ENCODE data around the gene DDOST. TPM values are rescaled to one million over a fixed set of nuclear protein-coding genes. Genes with fewer than 3 reads are reported as not detected.
A peak's percentile ranks its signal among the peaks of the same experiment; 100 is the strongest.

Gene DDOST
- polyA plus RNA-seq, 3 donors: 125 to 245 (median 241) TPM

DNA sequence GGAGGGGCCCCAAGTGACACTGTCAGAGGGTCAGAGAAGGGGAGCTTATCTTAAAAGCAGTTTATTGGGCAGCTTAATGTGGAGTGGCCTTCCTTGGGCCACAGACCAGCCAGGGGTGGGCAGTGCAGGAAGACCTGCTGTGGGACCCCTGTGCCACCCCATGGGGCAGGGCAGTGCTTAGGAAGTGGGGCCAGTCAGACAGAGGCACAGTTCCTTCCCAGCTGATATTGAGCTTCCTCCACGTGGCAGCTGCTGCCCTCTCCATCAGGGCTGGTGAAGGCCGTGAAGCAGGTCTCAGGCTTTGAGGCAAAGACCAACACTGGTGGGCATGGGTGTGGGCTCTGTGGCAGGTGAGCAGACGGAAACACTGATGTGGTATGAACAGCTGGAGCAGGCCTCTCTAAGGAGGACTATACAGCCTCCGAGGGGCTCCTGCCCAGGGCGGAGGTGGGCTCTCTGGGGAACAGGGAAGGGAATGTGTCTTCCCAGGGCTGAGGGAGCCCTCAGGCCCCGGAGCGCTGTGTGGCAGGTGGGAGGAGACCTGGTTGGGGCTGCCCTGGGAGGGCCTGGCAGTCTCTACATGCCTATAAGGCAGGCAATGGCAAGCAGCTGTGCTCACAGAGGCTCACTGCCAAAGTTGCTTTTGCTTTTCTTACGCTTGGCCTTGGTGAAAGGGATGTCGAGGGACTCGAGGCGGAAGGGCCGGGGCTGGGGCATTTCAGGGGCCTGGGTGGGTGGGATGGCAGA, 3.0 kb upstream of the DDOST start:
- peaks cover 6% of the 10 kb centered on the region for H4K20me1 ChIP-seq (ENCODE audit: insufficient read depth, low read length)
- no peak overlapping the region for H3K4me3 ChIP-seq (replicated peaks in 1 of 3; ENCODE audit: low read depth in 2 of 3, low read length in 3 of 3)
- no peak for TF ChIP-seq CTCF (IDR thresholded peaks at IDR 0.05)
- WGBS (ENCODE audit: insufficient coverage): 88% methylated on average over 12 of the region's 12 CpGs
- peaks cover 20 to 24% of the 10 kb centered on the region in 2 donors for H3K4me1 ChIP-seq (ENCODE audit: control insufficient read depth in 1 of 2, insufficient read depth in 2 of 2, low read length in 2 of 2)
- peaks cover 0 to 4% (median 1%) of the 10 kb centered on the region in 7 donors for H3K9me3 Mint-ChIP-seq
- no peaks in the 10 kb centered on the region for H3K9me3 ChIP-seq (replicated peaks in 1 of 2; ENCODE audit: control insufficient read depth in 1 of 2, insufficient read depth in 1 of 2, low read length in 2 of 2)
- peaks cover 30% of the 10 kb centered on the region for H3K4me1 Mint-ChIP-seq
- peaks cover 0 to 6% of the 10 kb centered on the region in 2 donors for H3K36me3 ChIP-seq (replicated peaks in 1 of 2; ENCODE audit: control insufficient read depth in 1 of 2, insufficient read depth in 2 of 2, low read length in 2 of 2)
- H2AFZ ChIP-seq (ENCODE audit: insufficient read depth, low read depth, low read length, poor library complexity, severe bottlenecking): no peak overlapping the region
- no peaks in the 10 kb centered on the region for H3K27me3 ChIP-seq (ENCODE audit: control insufficient read depth in 2 of 2, insufficient read depth in 2 of 2, low read length in 2 of 2)
- peaks cover 5 to 8% of the 10 kb centered on the region in 2 donors for H3K36me3 Mint-ChIP-seq
- no peak overlapping the region for H3K9ac ChIP-seq (ENCODE audit: insufficient read depth, low read length, poor library complexity, severe bottlenecking)
- H3K27ac Mint-ChIP-seq: no peak overlapping the region
- intact Hi-C loops (cut with micrococcal nuclease): no loop called here
- H3K79me2 ChIP-seq (ENCODE audit: insufficient read depth, low read length): peaks cover 22% of the 10 kb centered on the region
- H3K27ac ChIP-seq (ENCODE audit: low read depth in 1 of 2, low read length in 2 of 2): no peak overlapping the region
- DNase-seq: no peak
- H3K27me3 Mint-ChIP-seq (ENCODE audit: low read depth in 3 of 3): peaks cover 0 to 2% (median 0%) of the 10 kb centered on the region in 3 donors
- no peak overlapping the region for H3K4me2 ChIP-seq (replicated peaks; ENCODE audit: extremely low read depth, low read length, poor library complexity, severe bottlenecking)
- H3K4me3 Mint-ChIP-seq: no peak overlapping the region

DNA sequence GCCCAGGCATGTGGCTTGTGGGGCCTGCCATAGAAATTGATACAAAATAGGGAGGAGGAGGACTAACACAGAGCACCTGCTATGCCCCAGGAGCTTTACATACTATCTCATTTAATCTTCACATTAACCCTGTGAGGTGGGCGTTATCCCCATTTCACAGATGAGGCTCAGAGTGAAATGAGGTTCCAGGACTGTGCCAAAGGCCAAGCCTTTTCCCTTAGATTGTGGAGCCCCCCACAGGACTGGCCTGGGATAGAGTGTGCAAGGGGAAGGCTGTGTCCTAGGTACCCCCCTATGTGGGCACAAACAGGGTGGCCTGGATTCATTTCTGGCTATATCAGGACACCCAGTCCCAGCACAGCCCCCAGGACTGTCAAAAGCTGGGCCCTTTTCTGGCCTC, 2.2 kb upstream of the DDOST start:
- intact Hi-C loops (cut with micrococcal nuclease): no loop called here
- H3K27ac ChIP-seq (ENCODE audit: low read depth in 1 of 2, low read length in 2 of 2): no peak overlapping the region
- peaks cover 31% of the 10 kb centered on the region for H3K4me1 Mint-ChIP-seq

More for the DNA sequence above, 2.2 kb upstream of the DDOST start:
- Histone ChIP-seq H3K79me2 (ENCODE audit: insufficient read depth, low read length) (peaks cover 30% of the 10 kb centered on the region), H3K4me1 (ENCODE audit: control insufficient read depth in 1 of 2, insufficient read depth in 2 of 2, low read length in 2 of 2) (peaks cover 20 to 24% of the 10 kb centered on the region in 2 donors), H3K9ac (ENCODE audit: insufficient read depth, low read length, poor library complexity, severe bottlenecking) (no peak overlapping the region), H3K36me3 (replicated peaks in 1 of 2; ENCODE audit: control insufficient read depth in 1 of 2, insufficient read depth in 2 of 2, low read length in 2 of 2) (peaks cover 0 to 14% of the 10 kb centered on the region in 2 donors), H3K4me3 (replicated peaks in 1 of 3; ENCODE audit: low read depth in 2 of 3, low read length in 3 of 3) (no peak overlapping the region), H3K4me2 (replicated peaks; ENCODE audit: extremely low read depth, low read length, poor library complexity, severe bottlenecking) (no peak overlapping the region), H3K27me3 (ENCODE audit: control insufficient read depth in 2 of 2, insufficient read depth in 2 of 2, low read length in 2 of 2) (no peaks in the 10 kb centered on the region), H3K9me3 (replicated peaks in 1 of 2; ENCODE audit: control insufficient read depth in 1 of 2, insufficient read depth in 1 of 2, low read length in 2 of 2) (no peaks in the 10 kb centered on the region), H2AFZ (ENCODE audit: insufficient read depth, low read depth, low read length, poor library complexity, severe bottlenecking) (peak overlapping the region; percentile 100), H4K20me1 (ENCODE audit: insufficient read depth, low read length) (peaks cover 11% of the 10 kb centered on the region)
- Mint-ChIP-seq H3K9me3 (peaks cover 0 to 4% (median 1%) of the 10 kb centered on the region in 7 donors), H3K27me3 (ENCODE audit: low read depth in 3 of 3) (peaks cover 0 to 2% (median 0%) of the 10 kb centered on the region in 3 donors), H3K4me3 (no peak overlapping the region), H3K27ac (no peak overlapping the region), H3K36me3 (peaks cover 7 to 14% of the 10 kb centered on the region in 2 donors)
- 100% methylated on average over 1 of the region's 1 CpG for WGBS (ENCODE audit: insufficient coverage)
- no peak for DNase-seq
- no peak for TF ChIP-seq CTCF (IDR thresholded peaks at IDR 0.05)

Data from CD14-positive monocyte (primary cell).